Stimulated activated CD8-positive, alpha-beta memory T cell treated with anti-CD3 and anti-CD28 coated beads, Interleukin-12 subunit alpha, Interleukin-12 subunit beta, amount 100 ng/mL, for 24 hours (primary cell): ENCODE measurements around the gene POLR3B.
A peak's percentile ranks its signal among the peaks of the same experiment; 100 is the strongest.
"Not testable (repeated sequence)": the region's sequence is repeated elsewhere in the genome, so short reads cannot be mapped to it uniquely, and the experiment has no call there.

Experiments used
- DNase-seq: peaks from one replicate; pipeline ENCODE4 v3.0.0-alpha.2; 2020; ENCODE audit errors: extremely low read depth

POLR3B gene

GRCh38 chr12:106357549-106358395, at the start of gene POLR3B:
Gene POLR3B, plus strand, starts transcription at chr12:106357748. Its CDS starts 132 bp downstream, at chr12:106357880.
- peak; percentile 90 for DNase-seq

GRCh38 chr12:106308121-106308520, 49.4 kb upstream of the POLR3B start:
- DNase-seq = no peak

- DNase-seq = no peak
These were observed 48.9 kb upstream of the POLR3B start for GRCh38 chr12:106308611-106309010.

GRCh38 chr12:106309671-106310505, 47.7 kb upstream of the POLR3B start:
- DNase-seq = no peak

- DNase-seq = no peak
These were observed 46.9 kb upstream of the POLR3B start for GRCh38 chr12:106310687-106311086.

- DNase-seq = no peak
These were observed 46.4 kb upstream of the POLR3B start for GRCh38 chr12:106311139-106311538.

- not testable (repeated sequence) for DNase-seq
These were observed 44.1 kb upstream of the POLR3B start for GRCh38 chr12:106313413-106313812.

- no peak for DNase-seq
These were observed 42.0 kb upstream of the POLR3B start for GRCh38 chr12:106315523-106315922.

GRCh38 chr12:106317406-106318082, 40.0 kb upstream of the POLR3B start:
- no peak for DNase-seq

- no peak for DNase-seq
These were observed 36.3 kb upstream of the POLR3B start for GRCh38 chr12:106321139-106321850.

- DNase-seq = no peak
These were observed 34.0 kb upstream of the POLR3B start for GRCh38 chr12:106323537-106323936.

- DNase-seq = no peak
These were observed 30.2 kb upstream of the POLR3B start for GRCh38 chr12:106327309-106327869.

GRCh38 chr12:106328735-106329134, 28.8 kb upstream of the POLR3B start:
- no peak for DNase-seq

- DNase-seq = no peak
These were observed 28.1 kb upstream of the POLR3B start for GRCh38 chr12:106329231-106329982.

- DNase-seq = no peak
These were observed 25.9 kb upstream of the POLR3B start for GRCh38 chr12:106331599-106331998.

- DNase-seq = no peak
These were observed 25.0 kb upstream of the POLR3B start for GRCh38 chr12:106332536-106332935.

- no peak for DNase-seq
These were observed 24.5 kb upstream of the POLR3B start for GRCh38 chr12:106333010-106333409.

- no peak for DNase-seq
These were observed 23.8 kb upstream of the POLR3B start for GRCh38 chr12:106333756-106334155.

GRCh38 chr12:106341086-106341877, 16.3 kb upstream of the POLR3B start:
- no peak for DNase-seq
